Hematopoietic multipotent progenitor cell treated with erythropoietin and hydrocortisone succinate and interleukin-3 and kit ligand, for 8 days (in vitro differentiated cells): Measurements from ENCODE around the gene KRTAP12-1.

Source experiments
- DNase-seq: peaks from one replicate; pipeline ENCODE4 v3.0.0-alpha.2; 2015

The KRTAP12-1 gene

GRCh38 chr21:44681861-44682579 is at the start of gene KRTAP12-1:
Gene KRTAP12-1, minus strand, starts transcription at chr21:44682163. Its CDS starts 40 bp downstream, at chr21:44682123.
- peak; percentile 17 for DNase-seq

DNA sequence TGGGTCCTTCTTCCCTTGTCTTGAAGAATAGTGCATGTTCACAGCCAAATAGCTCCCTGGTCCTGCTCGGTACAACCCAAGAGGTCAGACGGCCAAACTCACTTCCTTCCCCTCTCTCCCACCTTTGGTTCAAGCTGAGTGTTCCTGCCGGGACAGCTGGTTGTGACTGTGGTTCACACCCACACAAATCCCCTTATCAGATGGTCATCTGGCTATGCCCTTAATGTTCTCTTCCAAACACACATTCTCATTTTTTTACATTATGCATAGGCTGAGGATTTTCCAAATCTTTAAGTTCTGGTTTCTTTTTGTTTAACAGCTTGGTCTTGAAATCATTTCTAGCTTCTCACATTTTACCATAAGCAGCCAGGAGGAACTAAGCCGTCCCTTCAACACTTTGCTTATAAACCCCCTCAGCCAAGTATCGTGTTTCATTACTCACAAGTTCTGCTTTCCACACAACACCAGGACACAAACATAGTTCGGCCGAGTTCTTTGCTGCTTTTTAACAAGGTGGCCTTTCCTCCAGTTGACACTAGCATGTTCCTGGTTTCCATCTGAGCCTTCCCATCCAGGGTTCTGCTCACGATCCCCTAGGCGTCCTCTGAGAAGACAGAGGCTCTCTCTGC is 49.1 kb upstream of the KRTAP12-1 start:
- DNase-seq, result no peak

DNA sequence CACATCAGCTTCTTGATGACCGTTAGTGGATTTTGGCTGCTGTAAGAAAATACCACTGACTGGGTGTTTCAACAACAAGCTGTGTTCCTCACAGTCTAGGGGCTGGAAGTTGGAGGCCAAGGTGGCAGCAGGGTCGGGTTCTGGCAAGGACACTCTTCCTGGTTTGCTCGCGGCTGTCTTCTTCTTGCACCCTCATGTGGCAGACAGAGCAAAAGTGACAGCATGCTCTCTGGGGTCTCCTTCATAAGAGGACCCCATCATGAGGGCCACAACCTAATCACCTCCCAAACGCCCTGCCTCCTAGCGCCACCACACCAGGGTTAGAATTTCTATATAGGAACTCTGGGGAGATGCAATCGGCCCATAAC is 48.0 kb upstream of the KRTAP12-1 start:
- DNase-seq, result no peak

- DNase-seq, result no peak
Measured at GRCh38 chr21:44729336-44730027, 47.5 kb upstream of the KRTAP12-1 start.

GRCh38 chr21:44728716-44729115 is 46.8 kb upstream of the KRTAP12-1 start:
- no peak for DNase-seq

DNA sequence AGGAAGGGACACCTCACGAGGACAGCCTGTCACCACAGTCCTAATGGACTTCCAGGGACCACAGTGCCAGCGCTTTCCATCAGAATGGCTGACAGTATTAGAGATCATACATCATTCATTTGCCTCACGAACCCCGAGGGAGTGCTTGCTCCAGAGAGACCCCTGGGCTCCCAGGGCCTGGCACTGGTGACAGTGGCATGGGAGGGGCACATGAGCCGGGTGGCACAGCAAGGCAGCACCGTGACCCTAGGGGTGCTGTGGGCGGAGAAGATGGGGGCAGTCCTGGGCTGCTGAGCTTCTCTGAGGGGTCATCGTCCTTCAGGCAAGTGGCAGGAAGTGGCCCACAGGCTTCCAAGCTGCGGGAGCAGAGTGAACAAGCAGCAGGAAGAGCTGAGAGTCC is 45.8 kb upstream of the KRTAP12-1 start:
- DNase-seq, result no peak

DNA sequence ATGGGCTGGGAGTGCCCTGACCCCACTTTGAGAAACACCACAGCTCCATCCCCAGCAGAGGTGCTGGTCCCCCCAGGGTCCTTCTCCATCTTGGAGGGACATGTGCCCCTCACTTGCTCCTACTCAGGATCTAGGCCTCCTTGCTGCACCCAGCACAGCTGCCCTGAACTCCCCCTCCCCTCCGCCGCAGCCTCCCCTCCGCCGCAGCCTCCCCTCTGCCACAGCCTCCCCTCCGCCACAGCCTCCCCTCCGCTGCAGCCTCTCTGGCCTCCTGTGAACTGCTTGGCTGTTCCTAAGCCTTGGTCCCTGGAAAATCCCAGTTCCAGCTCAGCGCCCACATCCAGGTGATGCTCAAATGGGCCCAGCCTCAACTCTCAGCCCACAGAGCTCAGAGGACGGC is 45.4 kb upstream of the KRTAP12-1 start:
- no peak for DNase-seq

- DNase-seq, result no peak
Measured at GRCh38 chr21:44726826-44727225, 44.9 kb upstream of the KRTAP12-1 start.

- no peak for DNase-seq
Measured at GRCh38 chr21:44724926-44725325, 43.0 kb upstream of the KRTAP12-1 start.

- no peak for DNase-seq
Measured at GRCh38 chr21:44724196-44724595, 42.2 kb upstream of the KRTAP12-1 start.

GRCh38 chr21:44723177-44724131 is 41.5 kb upstream of the KRTAP12-1 start:
- no peak for DNase-seq

- no peak for DNase-seq
Measured at GRCh38 chr21:44722731-44723130, 40.8 kb upstream of the KRTAP12-1 start.

GRCh38 chr21:44720170-44720569 is 38.2 kb upstream of the KRTAP12-1 start:
- DNase-seq, result no peak

DNA sequence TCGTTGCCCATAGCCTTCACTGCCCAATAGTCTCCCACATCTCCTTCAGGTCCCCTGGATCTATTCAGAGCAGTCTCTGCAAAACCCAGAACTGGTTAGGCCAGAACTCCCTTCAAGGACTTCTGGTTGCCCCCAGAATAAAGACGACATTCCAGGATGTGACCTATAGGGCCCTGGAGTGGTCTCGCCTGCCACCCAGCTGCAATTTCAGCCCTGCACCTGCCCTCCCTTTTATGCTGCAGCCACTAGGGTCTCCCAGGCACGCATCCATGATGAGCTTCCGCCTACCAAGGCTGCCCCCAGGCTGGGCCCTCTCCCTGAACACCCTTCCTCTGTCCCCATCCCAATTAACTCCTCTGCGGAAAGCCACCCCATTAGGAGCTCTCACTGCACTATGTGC is 36.6 kb upstream of the KRTAP12-1 start:
- DNase-seq, result no peak

- no peak for DNase-seq
Measured at GRCh38 chr21:44718093-44718492, 36.1 kb upstream of the KRTAP12-1 start.

GRCh38 chr21:44716984-44717383 is 35.0 kb upstream of the KRTAP12-1 start:
- DNase-seq, result no peak

DNA sequence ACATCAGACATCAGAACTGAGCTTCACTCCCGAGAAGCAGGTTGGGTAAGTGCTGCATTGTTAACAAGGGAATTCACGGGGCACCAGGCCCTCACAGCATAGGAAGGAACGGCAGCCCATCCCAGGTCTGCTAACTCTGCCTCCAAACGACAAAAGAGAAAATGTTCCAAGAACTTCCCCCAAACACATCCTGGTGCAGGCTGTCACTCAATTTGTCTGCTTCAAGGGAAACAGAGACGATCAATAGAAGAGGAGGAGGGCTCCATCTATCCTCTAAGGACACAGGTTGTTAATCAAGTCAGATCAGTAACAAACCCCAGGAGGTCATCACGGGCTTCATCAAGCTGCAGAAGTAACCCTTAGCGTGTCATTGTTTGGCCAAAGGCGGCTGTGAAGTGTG is 32.9 kb upstream of the KRTAP12-1 start:
- DNase-seq, result no peak

DNA sequence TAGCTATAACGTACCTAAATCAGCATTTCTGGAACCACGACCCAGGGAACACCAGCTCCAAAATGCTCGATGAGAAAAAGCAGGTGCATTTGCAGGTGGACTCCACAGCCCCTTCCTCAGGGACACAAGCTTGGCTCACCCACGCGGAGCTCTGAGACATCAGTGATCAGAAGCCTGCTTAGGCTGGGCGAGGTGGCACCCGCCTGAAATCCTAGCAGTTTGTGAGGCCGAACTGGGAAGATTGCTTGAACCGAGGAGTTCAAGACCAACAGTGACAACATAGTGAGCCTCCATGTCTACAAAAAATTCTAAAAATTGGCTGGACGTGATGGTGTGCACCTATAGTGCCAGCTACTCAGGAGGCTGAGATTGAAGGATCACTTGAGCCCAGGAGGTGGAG is 31.9 kb upstream of the KRTAP12-1 start:
- no peak for DNase-seq

- no peak for DNase-seq
Measured at GRCh38 chr21:44713130-44713529, 31.2 kb upstream of the KRTAP12-1 start.

- no peak for DNase-seq
Measured at GRCh38 chr21:44712203-44713028, 30.5 kb upstream of the KRTAP12-1 start.

GRCh38 chr21:44711327-44712202 is 29.6 kb upstream of the KRTAP12-1 start, which contains the start of gene TSPEAR:
Gene TSPEAR, minus strand, starts transcription at chr21:44711572. Its CDS starts 58 bp downstream, at chr21:44711514.
- DNase-seq, result no peak
